HEK293 (cell line): ENCODE data around the gene PRCC.

Experiments used
- CTCF ChIP-seq: fragments of 450-650 bp; formaldehyde crosslinking; IDR thresholded peaks from 2 replicates; pipeline ENCODE4 v1.5.1; 2016; ENCODE audit warnings: missing biosample characterization, missing genetic modification characterization
- ZBTB1 ChIP-seq: fragments of 450-650 bp; formaldehyde crosslinking; IDR thresholded peaks from 2 replicates; pipeline ENCODE4 v1.5.1; 2016; ENCODE audit warnings: missing biosample characterization, missing genetic modification characterization
- ZNF449 ChIP-seq: fragments of 450-650 bp; formaldehyde crosslinking; IDR thresholded peaks from 2 replicates; pipeline ENCODE4 v1.5.1; 2017; ENCODE audit warnings: missing biosample characterization, mild to moderate bottlenecking, missing genetic modification characterization, moderate library complexity
- ZNF560 ChIP-seq: fragments of 450-650 bp; formaldehyde crosslinking; IDR thresholded peaks from 2 replicates; pipeline ENCODE4 v1.5.1; 2017; ENCODE audit warnings: missing biosample characterization, missing genetic modification characterization, borderline replicate concordance
- ZNF610 ChIP-seq: fragments of 450-650 bp; formaldehyde crosslinking; IDR thresholded peaks from 2 replicates; pipeline ENCODE4 v1.5.1; 2016; ENCODE audit warnings: missing biosample characterization, missing genetic modification characterization, borderline replicate concordance

- TF ChIP-seq CTCF (no peak), ZNF560 (tag by site-specific recombination) (no peak), ZNF610 (tag by site-specific recombination) (no peak), ZNF449 (no peak), ZBTB1 (tag by site-specific recombination) (no peak)
Observed at GRCh38 chr1:156795374-156795733, 28.0 kb downstream of the PRCC start.
